DOHH2 (cell line): ENCODE measurements around the gene LRP10.

Experiments used
- EZH2phosphoT487 ChIP-seq: fragments of 200-600 bp; sonication (generic); IDR thresholded peaks from 2 replicates; pipeline ENCODE4 v1.6.1; 2017; ENCODE audit warnings: borderline replicate concordance, mild to moderate bottlenecking, antibody characterized with exemption, low read length, moderate library complexity, mixed read lengths
- TF ChIP-seq, protein P1 (sequence below): fragments of 200-600 bp; sonication (generic); IDR thresholded peaks from one replicate; pipeline ENCODE4 v1.5.1; 2014; ENCODE audit warnings: antibody characterized with exemption, mild to moderate bottlenecking, low read depth, low read length; ENCODE audit not compliant: poor library complexity, severe bottlenecking

DNA sequence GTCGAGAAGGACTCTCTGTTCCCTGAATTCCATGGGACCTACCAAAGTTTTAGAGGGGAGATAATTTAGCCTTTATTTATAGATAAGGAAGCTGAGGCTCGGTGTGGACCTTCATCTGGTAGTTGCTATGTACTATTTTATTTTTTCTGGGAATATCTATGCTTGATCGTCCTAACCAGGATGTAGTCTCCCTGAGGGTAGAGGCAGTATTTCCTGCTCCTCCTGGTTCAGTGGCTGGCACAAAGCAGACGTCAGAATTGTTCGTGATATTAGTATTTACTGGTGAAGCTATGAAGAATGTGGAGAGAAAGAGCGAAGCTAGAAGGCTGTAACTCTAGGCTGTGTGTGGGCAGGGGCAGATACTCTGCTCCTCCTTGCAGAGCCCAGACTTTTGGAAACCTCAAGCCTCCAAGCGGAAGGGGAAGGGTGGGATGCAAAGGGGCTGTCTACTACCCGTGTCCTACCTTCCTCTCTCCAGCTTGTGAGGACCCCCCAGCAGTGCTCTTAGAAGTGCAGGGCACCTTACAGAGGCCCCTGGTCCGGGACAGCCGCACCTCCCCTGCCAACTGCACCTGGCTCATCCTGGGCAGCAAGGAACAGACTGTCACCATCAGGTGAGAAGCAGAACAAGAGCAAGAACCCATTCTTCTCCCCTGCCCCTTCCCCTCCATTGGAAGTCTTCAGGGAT lies 1.4 kb downstream of the LRP10 start:
- no peak for TF ChIP-seq EZH2phosphoT487
- TF ChIP-seq, protein P1, sequence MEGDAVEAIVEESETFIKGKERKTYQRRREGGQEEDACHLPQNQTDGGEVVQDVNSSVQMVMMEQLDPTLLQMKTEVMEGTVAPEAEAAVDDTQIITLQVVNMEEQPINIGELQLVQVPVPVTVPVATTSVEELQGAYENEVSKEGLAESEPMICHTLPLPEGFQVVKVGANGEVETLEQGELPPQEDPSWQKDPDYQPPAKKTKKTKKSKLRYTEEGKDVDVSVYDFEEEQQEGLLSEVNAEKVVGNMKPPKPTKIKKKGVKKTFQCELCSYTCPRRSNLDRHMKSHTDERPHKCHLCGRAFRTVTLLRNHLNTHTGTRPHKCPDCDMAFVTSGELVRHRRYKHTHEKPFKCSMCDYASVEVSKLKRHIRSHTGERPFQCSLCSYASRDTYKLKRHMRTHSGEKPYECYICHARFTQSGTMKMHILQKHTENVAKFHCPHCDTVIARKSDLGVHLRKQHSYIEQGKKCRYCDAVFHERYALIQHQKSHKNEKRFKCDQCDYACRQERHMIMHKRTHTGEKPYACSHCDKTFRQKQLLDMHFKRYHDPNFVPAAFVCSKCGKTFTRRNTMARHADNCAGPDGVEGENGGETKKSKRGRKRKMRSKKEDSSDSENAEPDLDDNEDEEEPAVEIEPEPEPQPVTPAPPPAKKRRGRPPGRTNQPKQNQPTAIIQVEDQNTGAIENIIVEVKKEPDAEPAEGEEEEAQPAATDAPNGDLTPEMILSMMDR, result peak; percentile 37
